ENCODE results near the gene MALT1.
"Not testable (repeated sequence)": the region's sequence is repeated elsewhere in the genome, so short reads cannot be mapped to it uniquely, and the experiment has no call there.

The MALT1 gene

GRCh38 chr18:58733866-58734265, 62.6 kb downstream of the MALT1 start:
- no peak for DNase-seq (ENCODE audit: low read depth)

GRCh38 chr18:58738322-58738721, 67.1 kb downstream of the MALT1 start:
- DNase-seq (ENCODE audit: low read depth): no peak

- DNase-seq (ENCODE audit: low read depth): no peak
Observed at GRCh38 chr18:58745914-58746313, 74.6 kb downstream of the MALT1 start.

GRCh38 chr18:58748899-58749595, 77.8 kb downstream of the MALT1 start:
- DNase-seq (ENCODE audit: low read depth): no peak

- no peak for DNase-seq (ENCODE audit: low read depth)
Observed at GRCh38 chr18:58753976-58754375, 82.7 kb downstream of the MALT1 start.

- no peak for DNase-seq (ENCODE audit: low read depth)
Observed at GRCh38 chr18:58754544-58755068, 83.3 kb downstream of the MALT1 start.

GRCh38 chr18:58755304-58756010, 84.2 kb downstream of the MALT1 start:
- DNase-seq (ENCODE audit: low read depth): no peak

- no peak for DNase-seq (ENCODE audit: low read depth)
Observed at GRCh38 chr18:58756148-58756547, 84.9 kb downstream of the MALT1 start.

GRCh38 chr18:58756596-58757240, 85.5 kb downstream of the MALT1 start:
- DNase-seq (ENCODE audit: low read depth): no peak

- not testable (repeated sequence) for DNase-seq (ENCODE audit: low read depth)
Observed at GRCh38 chr18:58757351-58757750, 86.1 kb downstream of the MALT1 start.

GRCh38 chr18:58758046-58758445, 86.8 kb downstream of the MALT1 start:
- DNase-seq (ENCODE audit: low read depth): no peak

- no peak for DNase-seq (ENCODE audit: low read depth)
Observed at GRCh38 chr18:58758606-58759005, 87.3 kb downstream of the MALT1 start.

GRCh38 chr18:58761241-58761969, 90.1 kb downstream of the MALT1 start:
- no peak for DNase-seq (ENCODE audit: low read depth)

GRCh38 chr18:58761970-58762780, 90.9 kb downstream of the MALT1 start:
- DNase-seq (ENCODE audit: low read depth): no peak

- DNase-seq (ENCODE audit: low read depth): no peak
Observed at GRCh38 chr18:58762781-58763171, 91.5 kb downstream of the MALT1 start.

- DNase-seq (ENCODE audit: low read depth): no peak
Observed at GRCh38 chr18:58766164-58766563, 94.9 kb downstream of the MALT1 start.

- no peak for DNase-seq (ENCODE audit: low read depth)
Observed at GRCh38 chr18:58766946-58767345, 95.7 kb downstream of the MALT1 start.

- DNase-seq (ENCODE audit: low read depth): peak; percentile 37
Observed at GRCh38 chr18:58768293-58768974, 97.2 kb downstream of the MALT1 start.

GRCh38 chr18:58769321-58769720, 98.1 kb downstream of the MALT1 start:
- no peak for DNase-seq (ENCODE audit: low read depth)

- DNase-seq (ENCODE audit: low read depth): no peak
Observed at GRCh38 chr18:58770601-58771000, 99.3 kb downstream of the MALT1 start.

GRCh38 chr18:58772161-58772560, 100.9 kb downstream of the MALT1 start:
- DNase-seq (ENCODE audit: low read depth): no peak

Measured in stimulated activated CD8-positive, alpha-beta memory T cell treated with anti-CD3 and anti-CD28 coated beads, Interleukin-15, amount 100 ng/mL, for 1 hour (primary cell).